ENCODE data around the gene ARHGDIB. TPM values are rescaled to one million over a fixed set of nuclear protein-coding genes. Genes with fewer than 3 reads are reported as not detected.

ARHGDIB gene
- total RNA-seq, 1 donor from 2014 or later: 217 TPM

- Mint-ChIP-seq H3K4me1 (ENCODE audit: unreplicated experiment) (peaks cover 14% of the 10 kb centered on the region), H3K4me3 (ENCODE audit: unreplicated experiment) (no peak overlapping the region), H3K9me3 (ENCODE audit: unreplicated experiment) (no peaks in the 10 kb centered on the region), H3K27me3 (ENCODE audit: unreplicated experiment) (peaks cover 3% of the 10 kb centered on the region), H3K36me3 (ENCODE audit: low read depth, unreplicated experiment) (no peaks in the 10 kb centered on the region), H3K27ac (ENCODE audit: unreplicated experiment) (no peak overlapping the region)
- no peak for TF ChIP-seq CTCF (IDR thresholded peaks at IDR 0.05; ENCODE audit: unreplicated experiment)
- no peak for DNase-seq (ENCODE audit: low spot score)
These were observed 56.5 kb downstream of the ARHGDIB start for GRCh38 chr12:14904854-14905253.

GRCh38 chr12:14903386-14904098 lies 57.9 kb downstream of the ARHGDIB start:
- peaks cover 14% of the 10 kb centered on the region for H3K4me1 Mint-ChIP-seq (ENCODE audit: unreplicated experiment)
- TF ChIP-seq CTCF (IDR thresholded peaks at IDR 0.05; ENCODE audit: unreplicated experiment): no peak
- H3K27ac Mint-ChIP-seq (ENCODE audit: unreplicated experiment): no peak overlapping the region
- H3K36me3 Mint-ChIP-seq (ENCODE audit: low read depth, unreplicated experiment): no peaks in the 10 kb centered on the region
- H3K27me3 Mint-ChIP-seq (ENCODE audit: unreplicated experiment): peaks cover 3% of the 10 kb centered on the region
- H3K4me3 Mint-ChIP-seq (ENCODE audit: unreplicated experiment): no peak overlapping the region
- H3K9me3 Mint-ChIP-seq (ENCODE audit: unreplicated experiment): no peaks in the 10 kb centered on the region
- no peak for DNase-seq (ENCODE audit: low spot score)

- Mint-ChIP-seq H3K27me3 (ENCODE audit: unreplicated experiment) (no peaks in the 10 kb centered on the region), H3K27ac (ENCODE audit: unreplicated experiment) (no peak overlapping the region), H3K36me3 (ENCODE audit: low read depth, unreplicated experiment) (no peaks in the 10 kb centered on the region), H3K4me3 (ENCODE audit: unreplicated experiment) (no peak overlapping the region), H3K9me3 (ENCODE audit: unreplicated experiment) (no peaks in the 10 kb centered on the region), H3K4me1 (ENCODE audit: unreplicated experiment) (peaks cover 10% of the 10 kb centered on the region)
- DNase-seq (ENCODE audit: low spot score): no peak
- TF ChIP-seq CTCF (IDR thresholded peaks at IDR 0.05; ENCODE audit: unreplicated experiment): no peak
These were observed 58.9 kb downstream of the ARHGDIB start for GRCh38 chr12:14902465-14902864.

- TF ChIP-seq CTCF (IDR thresholded peaks at IDR 0.05; ENCODE audit: unreplicated experiment): no peak
- H3K36me3 Mint-ChIP-seq (ENCODE audit: low read depth, unreplicated experiment): no peaks in the 10 kb centered on the region
- H3K27ac Mint-ChIP-seq (ENCODE audit: unreplicated experiment): no peak overlapping the region
- peaks cover 10% of the 10 kb centered on the region for H3K4me1 Mint-ChIP-seq (ENCODE audit: unreplicated experiment)
- H3K4me3 Mint-ChIP-seq (ENCODE audit: unreplicated experiment): no peak overlapping the region
- H3K9me3 Mint-ChIP-seq (ENCODE audit: unreplicated experiment): no peaks in the 10 kb centered on the region
- DNase-seq (ENCODE audit: low spot score): no peak
- no peaks in the 10 kb centered on the region for H3K27me3 Mint-ChIP-seq (ENCODE audit: unreplicated experiment)
These were observed 60.2 kb downstream of the ARHGDIB start for GRCh38 chr12:14901228-14901562.

- H3K36me3 Mint-ChIP-seq (ENCODE audit: low read depth, unreplicated experiment): no peaks in the 10 kb centered on the region
- no peak overlapping the region for H3K27ac Mint-ChIP-seq (ENCODE audit: unreplicated experiment)
- DNase-seq (ENCODE audit: low spot score): no peak
- no peak for TF ChIP-seq CTCF (IDR thresholded peaks at IDR 0.05; ENCODE audit: unreplicated experiment)
- H3K4me1 Mint-ChIP-seq (ENCODE audit: unreplicated experiment): peaks cover 10% of the 10 kb centered on the region
- no peaks in the 10 kb centered on the region for H3K9me3 Mint-ChIP-seq (ENCODE audit: unreplicated experiment)
- no peak overlapping the region for H3K4me3 Mint-ChIP-seq (ENCODE audit: unreplicated experiment)
- H3K27me3 Mint-ChIP-seq (ENCODE audit: unreplicated experiment): no peaks in the 10 kb centered on the region
These were observed 60.7 kb downstream of the ARHGDIB start for GRCh38 chr12:14900521-14901227.

All from endothelial cell (in vitro differentiated cells).